GM12878 (cell line): ENCODE data around the gene NAA10. TPM values are rescaled to one million over a fixed set of nuclear protein-coding genes. Genes with fewer than 3 reads are reported as not detected.

Experiments
- BCL11A ChIP-seq: IDR thresholded peaks from 2 replicates; pipeline ENCODE4 v1.6.1; 2011; ENCODE audit warnings: low read depth, low read length
- BCL3 ChIP-seq: IDR thresholded peaks from 2 replicates; pipeline ENCODE4 v1.6.1; 2011; ENCODE audit warnings: borderline replicate concordance, low read depth, mild to moderate bottlenecking, moderate library complexity, low read length; ENCODE audit not compliant: insufficient read depth, poor library complexity, severe bottlenecking
- BRCA1 ChIP-seq: IDR thresholded peaks from 2 replicates; pipeline ENCODE4 v1.6.1; 2011; ENCODE audit warnings: low read depth, low read length, improper control_type of control experiment
- CHD2 ChIP-seq: IDR thresholded peaks from 2 replicates; pipeline ENCODE4 v1.6.1; 2011; ENCODE audit warnings: low read depth, low read length, improper control_type of control experiment, borderline replicate concordance
- E4F1 ChIP-seq: fragments of 450-650 bp; IDR thresholded peaks from 2 replicates; pipeline ENCODE4 v1.6.1; 2018; ENCODE audit warnings: borderline replicate concordance, mild to moderate bottlenecking; ENCODE audit not compliant: partially characterized antibody
- EZH2 ChIP-seq: IDR thresholded peaks from 2 replicates; pipeline ENCODE4 v1.6.1; 2012; ENCODE audit warnings: low read depth, mild to moderate bottlenecking, control low read depth, inconsistent platforms, low read length, borderline replicate concordance; ENCODE audit not compliant: control insufficient read depth
- GATAD2B ChIP-seq: fragments of 450-650 bp; conservative IDR thresholded peaks from 2 replicates; pipeline ENCODE4 v1.6.1; 2017; ENCODE audit warnings: low read depth, mild to moderate bottlenecking, moderate library complexity
- POLR2A ChIP-seq: IDR thresholded peaks from 2 replicates; pipeline ENCODE4 v1.6.1; 2011; ENCODE audit warnings: low read depth, mild to moderate bottlenecking, low read length
- POLR2AphosphoS2 ChIP-seq: IDR thresholded peaks from 2 replicates; pipeline ENCODE4 v1.6.1; 2011; ENCODE audit warnings: low read depth, mild to moderate bottlenecking, low read length, improper control_type of control experiment, moderate library complexity
- SPI1 ChIP-seq: IDR thresholded peaks from 2 replicates; pipeline ENCODE4 v1.6.1; 2011; ENCODE audit warnings: low read depth, mild to moderate bottlenecking, low read length, moderate library complexity, borderline replicate concordance; ENCODE audit not compliant: insufficient read depth
- STAT3 ChIP-seq: IDR thresholded peaks from 2 replicates; pipeline ENCODE4 v1.6.1; 2011; ENCODE audit warnings: low read depth, low read length, improper control_type of control experiment
- TBL1XR1 ChIP-seq: IDR thresholded peaks from 2 replicates; pipeline ENCODE4 v1.6.1; 2012; ENCODE audit warnings: low read depth, low read length, improper control_type of control experiment
- WRNIP1 ChIP-seq: IDR thresholded peaks from 2 replicates; pipeline ENCODE4 v1.6.1; 2011; ENCODE audit warnings: low read depth, low read length, improper control_type of control experiment, borderline replicate concordance
- ZNF687 ChIP-seq: fragments of 450-650 bp; IDR thresholded peaks from 2 replicates; pipeline ENCODE4 v1.6.1; 2017; ENCODE audit warnings: mild to moderate bottlenecking, moderate library complexity
- polyA plus RNA-seq, 11 experiments: library from polyadenylated mRNA; depleted of rRNA in 4 of 11; unstranded in 6 of 11; stranded (reverse) in 5 of 11; fragments of >200 nt; fragmentation: Nextera tagmentation in 4 of 11; fragmentation: Illumina TruSeq in 1 of 11; extraction: Ambion mirVana in 4 of 11; extraction: Trizol in 1 of 11; gene quantifications; 1 replicate in 1 of 11; 2 replicates in 10 of 11; pipeline versions ENCODE4 v1.2.1 to v1.2.3, GENCODE V29; 2011 to 2016; ENCODE audit warnings: inconsistent platforms in 2 of 11, missing spikeins in 2 of 11, low read depth in 1 of 11
- total RNA-seq, 4 experiments: library from RNA; depleted of rRNA in 3 of 4; stranded (reverse); fragments of >200 nt in 3 of 4; fragmentation: Illumina TruSeq in 1 of 4; extraction: Trizol in 1 of 4; gene quantifications; 2 replicates each; pipeline versions ENCODE4 v1.2.1 to v1.2.3, GENCODE V29; 2013 to 2021
- TF ChIP-seq, protein P1 (sequence below): fragments of 150-350 bp; IDR thresholded peaks from 2 replicates; pipeline ENCODE4 v1.6.1; 2014; ENCODE audit warnings: mild to moderate bottlenecking, low read depth, low read length
- TF ChIP-seq, protein P2 (sequence below): fragments of 450-650 bp; IDR thresholded peaks from 2 replicates; pipeline ENCODE4 v1.6.1; 2017; ENCODE audit warnings: antibody characterized with exemption, mild to moderate bottlenecking, moderate library complexity

The NAA10 gene
- total and polyA plus RNA-seq, 10 of the 15 experiments (the other 5 are each of a cell fraction or from before 2014, with no cell fraction given), result 7.9 to 212 (median 98.9) TPM

GRCh38 chrX:153971124-153971449, 36.2 kb upstream of the NAA10 start (continued):
- no peak for TF ChIP-seq BCL11A
- peak; percentile 4; the same call in 1 of the 2 replicates for TF ChIP-seq GATAD2B
- TF ChIP-seq ZNF687, result no peak
- peak; percentile 5 for TF ChIP-seq BCL3
- TF ChIP-seq, protein P1, sequence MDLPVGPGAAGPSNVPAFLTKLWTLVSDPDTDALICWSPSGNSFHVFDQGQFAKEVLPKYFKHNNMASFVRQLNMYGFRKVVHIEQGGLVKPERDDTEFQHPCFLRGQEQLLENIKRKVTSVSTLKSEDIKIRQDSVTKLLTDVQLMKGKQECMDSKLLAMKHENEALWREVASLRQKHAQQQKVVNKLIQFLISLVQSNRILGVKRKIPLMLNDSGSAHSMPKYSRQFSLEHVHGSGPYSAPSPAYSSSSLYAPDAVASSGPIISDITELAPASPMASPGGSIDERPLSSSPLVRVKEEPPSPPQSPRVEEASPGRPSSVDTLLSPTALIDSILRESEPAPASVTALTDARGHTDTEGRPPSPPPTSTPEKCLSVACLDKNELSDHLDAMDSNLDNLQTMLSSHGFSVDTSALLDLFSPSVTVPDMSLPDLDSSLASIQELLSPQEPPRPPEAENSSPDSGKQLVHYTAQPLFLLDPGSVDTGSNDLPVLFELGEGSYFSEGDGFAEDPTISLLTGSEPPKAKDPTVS, result no peak
- TF ChIP-seq BRCA1, result no peak
- TF ChIP-seq, protein P2, sequence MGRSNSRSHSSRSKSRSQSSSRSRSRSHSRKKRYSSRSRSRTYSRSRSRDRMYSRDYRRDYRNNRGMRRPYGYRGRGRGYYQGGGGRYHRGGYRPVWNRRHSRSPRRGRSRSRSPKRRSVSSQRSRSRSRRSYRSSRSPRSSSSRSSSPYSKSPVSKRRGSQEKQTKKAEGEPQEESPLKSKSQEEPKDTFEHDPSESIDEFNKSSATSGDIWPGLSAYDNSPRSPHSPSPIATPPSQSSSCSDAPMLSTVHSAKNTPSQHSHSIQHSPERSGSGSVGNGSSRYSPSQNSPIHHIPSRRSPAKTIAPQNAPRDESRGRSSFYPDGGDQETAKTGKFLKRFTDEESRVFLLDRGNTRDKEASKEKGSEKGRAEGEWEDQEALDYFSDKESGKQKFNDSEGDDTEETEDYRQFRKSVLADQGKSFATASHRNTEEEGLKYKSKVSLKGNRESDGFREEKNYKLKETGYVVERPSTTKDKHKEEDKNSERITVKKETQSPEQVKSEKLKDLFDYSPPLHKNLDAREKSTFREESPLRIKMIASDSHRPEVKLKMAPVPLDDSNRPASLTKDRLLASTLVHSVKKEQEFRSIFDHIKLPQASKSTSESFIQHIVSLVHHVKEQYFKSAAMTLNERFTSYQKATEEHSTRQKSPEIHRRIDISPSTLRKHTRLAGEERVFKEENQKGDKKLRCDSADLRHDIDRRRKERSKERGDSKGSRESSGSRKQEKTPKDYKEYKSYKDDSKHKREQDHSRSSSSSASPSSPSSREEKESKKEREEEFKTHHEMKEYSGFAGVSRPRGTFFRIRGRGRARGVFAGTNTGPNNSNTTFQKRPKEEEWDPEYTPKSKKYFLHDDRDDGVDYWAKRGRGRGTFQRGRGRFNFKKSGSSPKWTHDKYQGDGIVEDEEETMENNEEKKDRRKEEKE, result no peak
- TF ChIP-seq CHD2, result peak; percentile 74
- TF ChIP-seq POLR2A, result peak; percentile 67; the same call in 1 of the 2 replicates
- no peak for TF ChIP-seq EZH2
- TF ChIP-seq STAT3, result no peak
- no peak for TF ChIP-seq SPI1
- peak; percentile 40 for TF ChIP-seq E4F1
- TF ChIP-seq TBL1XR1, result peak; percentile 48
- TF ChIP-seq WRNIP1, result no peak
- TF ChIP-seq POLR2AphosphoS2, result no peak
